Skin epidermis (tissue), 12 donors: ENCODE results near the gene TBC1D10A.
A peak's percentile ranks its signal among the peaks of the same experiment; 100 is the strongest.

Experiments used
- H3K27ac ChIP-seq, 21 experiments: fragments of 200-600 bp; sonication (generic) in 11 of 21; one replicate each; pipeline ENCODE4 v1.5.0; 2020; ENCODE audit warnings: mild to moderate bottlenecking in 3 of 21, inconsistent platforms in 2 of 21, moderate library complexity in 2 of 21
- H3K4me3 ChIP-seq, 7 experiments: fragments of 200-600 bp; sonication (generic) in 2 of 7; one replicate each; pipeline ENCODE4 v1.5.0; 2020; ENCODE audit warnings: inconsistent platforms in 2 of 7, mild to moderate bottlenecking in 2 of 7, moderate library complexity in 1 of 7

The TBC1D10A gene

GRCh38 chr22:30306627-30307011 lies 20.1 kb downstream of the TBC1D10A start:
- Histone ChIP-seq H3K4me3 (no peak overlapping the region), H3K27ac (peak overlapping the region; percentile 23 to 97 (median 86))

GRCh38 chr22:30305906-30306626 lies 20.7 kb downstream of the TBC1D10A start:
- no peak overlapping the region for H3K4me3 ChIP-seq
- H3K27ac ChIP-seq, result peak overlapping the region; percentile 40 to 97 (median 86)

GRCh38 chr22:30305519-30305905 lies 21.2 kb downstream of the TBC1D10A start:
- H3K27ac ChIP-seq, result peak overlapping the region; percentile 40 to 97 (median 86)
- H3K4me3 ChIP-seq, result no peak overlapping the region

- Histone ChIP-seq H3K27ac (peak overlapping the region in 20 of 21 experiments; percentile 70 to 97 (median 86)), H3K4me3 (no peak overlapping the region)
Observed at GRCh38 chr22:30304495-30305244, 22.1 kb downstream of the TBC1D10A start.

- Histone ChIP-seq H3K27ac (peak overlapping the region in 20 of 21 experiments; percentile 42 to 97 (median 86)), H3K4me3 (no peak overlapping the region)
Observed at GRCh38 chr22:30302810-30303138, 24.0 kb downstream of the TBC1D10A start.

- peak overlapping the region in 20 of 21 experiments; percentile 42 to 97 (median 86) for H3K27ac ChIP-seq
- H3K4me3 ChIP-seq, result no peak overlapping the region
Observed at GRCh38 chr22:30301995-30302809, 24.5 kb downstream of the TBC1D10A start.

- peak overlapping the region in 9 of 21 experiments; percentile 15 to 71 (median 49) for H3K27ac ChIP-seq
- H3K4me3 ChIP-seq, result no peak overlapping the region
Observed at GRCh38 chr22:30299322-30299721, 27.4 kb downstream of the TBC1D10A start.

- Histone ChIP-seq H3K27ac (peak overlapping the region in 10 of 21 experiments; percentile 23 to 71 (median 52)), H3K4me3 (no peak overlapping the region)
Observed at GRCh38 chr22:30297991-30298701, 28.6 kb downstream of the TBC1D10A start.

- H3K4me3 ChIP-seq, result no peak overlapping the region
- H3K27ac ChIP-seq, result peak overlapping the region in 7 of 21 experiments; percentile 6 to 56 (median 35)
Observed at GRCh38 chr22:30297276-30297990, 29.3 kb downstream of the TBC1D10A start.

- no peak overlapping the region for H3K4me3 ChIP-seq
- H3K27ac ChIP-seq, result peak overlapping the region in 6 of 21 experiments; percentile 6 to 52 (median 34)
Observed at GRCh38 chr22:30296833-30297232, 29.9 kb downstream of the TBC1D10A start.

GRCh38 chr22:30296324-30296723 lies 30.4 kb downstream of the TBC1D10A start:
- H3K27ac ChIP-seq, result peak overlapping the region in 3 of 21 experiments; percentile 17 to 56 (median 34)
- no peak overlapping the region for H3K4me3 ChIP-seq

- H3K4me3 ChIP-seq, result no peak overlapping the region
- peak overlapping the region in 3 of 21 experiments; percentile 5 to 56 (median 17) for H3K27ac ChIP-seq
Observed at GRCh38 chr22:30295576-30295975, 31.2 kb downstream of the TBC1D10A start.

GRCh38 chr22:30294830-30295229 lies 31.9 kb downstream of the TBC1D10A start:
- Histone ChIP-seq H3K27ac (peak overlapping the region in 1 of 21 experiments; percentile 4), H3K4me3 (no peak overlapping the region)

GRCh38 chr22:30294066-30294465 lies 32.7 kb downstream of the TBC1D10A start:
- Histone ChIP-seq H3K4me3 (no peak overlapping the region), H3K27ac (peak overlapping the region in 3 of 21 experiments; percentile 4 to 17 (median 16))

GRCh38 chr22:30293026-30293425 lies 33.7 kb downstream of the TBC1D10A start:
- Histone ChIP-seq H3K27ac (peak overlapping the region in 2 of 21 experiments; percentile 83 to 90), H3K4me3 (no peak overlapping the region)

GRCh38 chr22:30292069-30292970 lies 34.4 kb downstream of the TBC1D10A start:
- Histone ChIP-seq H3K27ac (peak overlapping the region in 17 of 21 experiments; percentile 13 to 94 (median 84)), H3K4me3 (no peak overlapping the region)

GRCh38 chr22:30291058-30291892 lies 35.5 kb downstream of the TBC1D10A start:
- H3K27ac ChIP-seq, result peak overlapping the region; percentile 13 to 94 (median 84)
- H3K4me3 ChIP-seq, result no peak overlapping the region
